Omental fat pad (tissue), 4 donors: ENCODE results near the gene WFDC5. TPM values are rescaled to one million over a fixed set of nuclear protein-coding genes. Genes with fewer than 3 reads are reported as not detected.

Experiments
- ATAC-seq: fragments of 150-250 bp; one replicate; pipeline ENCODE4 v1.9.1; 2016; ENCODE audit warnings: mild to moderate bottlenecking, moderate library complexity; ENCODE audit not compliant: low FRiP score
- DNase-seq: peaks from one replicate; pipeline ENCODE4 v3.0.0-alpha.2; 2019; ENCODE audit warnings: low spot score
- total RNA-seq, 4 donors: library from RNA; depleted of rRNA; stranded (reverse); fragments of >200 nt; gene quantifications; one replicate each; pipeline ENCODE4 v1.1.0, GENCODE V29; 2016
- TF ChIP-seq, protein P1 (sequence below), 3 donors: fragments of 450-650 bp; IDR thresholded peaks; one replicate each; pipeline ENCODE4 v1.5.1; 2016 to 2017; ENCODE audit warnings: antibody characterized with exemption in 3 of 3, mild to moderate bottlenecking in 3 of 3, moderate library complexity in 2 of 3

WFDC5 gene
- total RNA-seq, 4 donors from 2014 or later = not detected

GRCh38 chr20:45061244-45061643 lies 53.7 kb downstream of the WFDC5 start:
- ATAC-seq (peak; percentile 83), DNase-seq (no peak)

DNA sequence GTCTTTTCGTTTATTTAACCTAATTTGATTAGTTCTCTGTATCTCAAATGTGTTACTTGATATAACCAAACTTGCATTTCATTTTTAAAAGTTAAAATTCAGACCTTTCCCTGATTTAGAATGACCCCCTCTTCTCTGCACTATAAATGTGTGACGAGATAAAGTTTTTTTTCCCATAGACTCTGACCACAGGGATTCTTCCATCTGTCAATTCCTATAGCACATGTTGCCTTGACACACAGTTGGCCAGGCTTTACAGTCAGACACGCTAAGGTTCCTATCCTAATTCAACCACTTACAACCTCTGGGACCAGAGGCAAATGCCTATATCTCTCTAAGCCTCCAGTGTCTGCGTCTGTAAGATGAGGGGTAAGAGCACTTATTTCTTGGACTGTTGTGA lies 54.7 kb downstream of the WFDC5 start:
- TF ChIP-seq, protein P1, sequence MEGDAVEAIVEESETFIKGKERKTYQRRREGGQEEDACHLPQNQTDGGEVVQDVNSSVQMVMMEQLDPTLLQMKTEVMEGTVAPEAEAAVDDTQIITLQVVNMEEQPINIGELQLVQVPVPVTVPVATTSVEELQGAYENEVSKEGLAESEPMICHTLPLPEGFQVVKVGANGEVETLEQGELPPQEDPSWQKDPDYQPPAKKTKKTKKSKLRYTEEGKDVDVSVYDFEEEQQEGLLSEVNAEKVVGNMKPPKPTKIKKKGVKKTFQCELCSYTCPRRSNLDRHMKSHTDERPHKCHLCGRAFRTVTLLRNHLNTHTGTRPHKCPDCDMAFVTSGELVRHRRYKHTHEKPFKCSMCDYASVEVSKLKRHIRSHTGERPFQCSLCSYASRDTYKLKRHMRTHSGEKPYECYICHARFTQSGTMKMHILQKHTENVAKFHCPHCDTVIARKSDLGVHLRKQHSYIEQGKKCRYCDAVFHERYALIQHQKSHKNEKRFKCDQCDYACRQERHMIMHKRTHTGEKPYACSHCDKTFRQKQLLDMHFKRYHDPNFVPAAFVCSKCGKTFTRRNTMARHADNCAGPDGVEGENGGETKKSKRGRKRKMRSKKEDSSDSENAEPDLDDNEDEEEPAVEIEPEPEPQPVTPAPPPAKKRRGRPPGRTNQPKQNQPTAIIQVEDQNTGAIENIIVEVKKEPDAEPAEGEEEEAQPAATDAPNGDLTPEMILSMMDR (IDR thresholded peaks at IDR 0.05) = no peak
- DNase-seq = no peak

More at GRCh38 chr20:45061244-45061643, 53.7 kb downstream of the WFDC5 start:
- TF ChIP-seq, protein P1 (IDR thresholded peaks at IDR 0.05) = no peak

More for the DNA sequence above, 54.7 kb downstream of the WFDC5 start:
- no peak for ATAC-seq

Other genes starting within 250 kb of the WFDC5 start
- gene YWHAB, start 229.5 kb downstream of the WFDC5 start, total RNA-seq = 100 to 1,000 TPM; 114 to 153 (median 143) TPM
- gene PABPC1L, start 205.1 kb downstream of the WFDC5 start, total RNA-seq = 10 to 100 TPM in 2 of 4 donors, 1 to 10 TPM in 2; 5.1 to 17.1 (median 10.3) TPM
- gene TOMM34, start 154.8 kb downstream of the WFDC5 start, total RNA-seq = 10 to 100 TPM in 3 of 4 donors, 1 to 10 TPM in 1; 9.1 to 23.9 (median 12.1) TPM
- 10 to 100 TPM; 26.4 to 51.9 (median 38.6) TPM for gene STK4, start 148.7 kb downstream of the WFDC5 start, total RNA-seq
- gene KCNS1, start 14.0 kb downstream of the WFDC5 start, total RNA-seq = under 1 TPM in 3 of 4 donors, not detected in 1; 0.47 to 0.60 (median 0.56) TPM
- gene WFDC12, start 9.3 kb upstream of the WFDC5 start, total RNA-seq = not detected
- gene PI3, start 59.7 kb upstream of the WFDC5 start, total RNA-seq = 1 to 10 TPM in 3 of 4 donors, not detected in 1; 1.1 to 6.7 (median 4.3) TPM
- not detected for gene SEMG1, start 91.9 kb upstream of the WFDC5 start, total RNA-seq
- not detected for gene SEMG2, start 106.2 kb upstream of the WFDC5 start, total RNA-seq
- 100 to 1,000 TPM; 114 to 505 (median 171) TPM for gene SLPI, start 139.4 kb upstream of the WFDC5 start, total RNA-seq
- not detected for gene RBPJL, start 191.7 kb upstream of the WFDC5 start, total RNA-seq
- gene MATN4, start 193.1 kb upstream of the WFDC5 start, total RNA-seq = under 1 TPM in 2 of 4 donors, not detected in 2; 0.19 to 0.24 TPM
- gene SDC4, start 233.2 kb upstream of the WFDC5 start, total RNA-seq = 100 to 1,000 TPM in 2 of 4 donors, 10 to 100 TPM in 2; 31.4 to 279 (median 103) TPM
- gene SYS1, start 248.0 kb upstream of the WFDC5 start, total RNA-seq = 10 to 100 TPM; 26.6 to 55.0 (median 51.3) TPM